ENCODE results near the gene UGGT2. TPM values are rescaled to one million over a fixed set of nuclear protein-coding genes. Genes with fewer than 3 reads are reported as not detected.
"Not testable (repeated sequence)": the region's sequence is repeated elsewhere in the genome, so short reads cannot be mapped to it uniquely, and the experiment has no call there.

UGGT2 gene
- total RNA-seq, 1 experiment from 2014 or later: 41.2 TPM

DNA sequence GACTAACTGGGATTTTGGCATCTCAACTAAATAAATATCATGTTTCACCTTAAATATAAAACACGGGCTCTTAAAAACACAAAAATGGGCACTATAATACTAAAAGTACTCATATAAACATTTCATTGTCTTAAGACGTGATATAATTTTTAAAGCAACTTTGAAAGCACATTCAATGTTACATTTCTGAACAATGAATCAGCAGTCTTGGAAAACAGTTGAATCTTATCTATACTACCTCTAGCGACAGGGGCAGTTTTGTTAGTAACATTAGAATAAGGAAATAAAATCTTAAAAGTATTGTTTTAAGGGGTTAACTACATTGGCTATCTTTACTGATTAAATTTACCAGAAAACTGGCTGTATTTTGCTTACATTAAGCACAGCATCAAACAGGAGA lies 156.9 kb downstream of the UGGT2 start:
- DNase-seq (ENCODE audit: low read depth): no peak

DNA sequence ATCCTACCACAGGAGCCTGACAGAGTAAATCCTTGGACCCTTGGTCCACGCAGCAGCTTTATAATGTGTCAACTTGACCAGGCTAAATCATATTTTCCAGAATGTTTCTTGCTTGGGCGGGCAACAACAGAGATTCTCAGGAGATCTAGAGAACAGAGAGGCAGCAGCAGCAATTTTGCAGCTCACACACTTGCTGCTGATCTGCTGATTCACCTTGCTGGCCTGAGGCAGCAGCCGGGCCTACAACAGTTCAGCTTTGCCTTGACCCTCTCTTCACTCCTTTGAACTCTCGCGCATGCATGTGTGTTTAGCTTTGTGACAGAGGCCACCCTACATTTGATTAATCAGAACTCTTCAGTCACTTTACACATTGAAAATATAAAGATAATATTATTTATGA lies 159.3 kb downstream of the UGGT2 start:
- DNase-seq (ENCODE audit: low read depth): no peak

DNA sequence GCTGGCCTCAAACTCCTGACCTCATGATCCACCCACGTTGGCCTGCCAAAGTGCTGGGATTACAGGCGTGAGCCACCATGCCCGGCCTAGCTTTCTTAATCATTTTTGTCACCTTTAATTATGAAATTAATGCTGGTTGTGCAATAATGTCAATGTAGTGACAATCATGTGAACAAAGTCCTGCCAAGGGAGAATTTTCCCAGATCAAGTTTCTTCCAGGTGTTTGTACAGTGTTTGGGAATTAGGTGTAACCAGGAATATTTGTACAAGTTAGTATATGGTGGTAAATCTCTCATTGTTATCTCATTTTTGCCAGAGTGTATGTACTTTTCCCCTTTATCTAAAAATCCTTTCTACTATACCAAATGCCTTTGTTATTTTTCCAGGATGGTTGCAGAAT lies 171.1 kb downstream of the UGGT2 start:
- no peak for DNase-seq (ENCODE audit: low read depth)

DNA sequence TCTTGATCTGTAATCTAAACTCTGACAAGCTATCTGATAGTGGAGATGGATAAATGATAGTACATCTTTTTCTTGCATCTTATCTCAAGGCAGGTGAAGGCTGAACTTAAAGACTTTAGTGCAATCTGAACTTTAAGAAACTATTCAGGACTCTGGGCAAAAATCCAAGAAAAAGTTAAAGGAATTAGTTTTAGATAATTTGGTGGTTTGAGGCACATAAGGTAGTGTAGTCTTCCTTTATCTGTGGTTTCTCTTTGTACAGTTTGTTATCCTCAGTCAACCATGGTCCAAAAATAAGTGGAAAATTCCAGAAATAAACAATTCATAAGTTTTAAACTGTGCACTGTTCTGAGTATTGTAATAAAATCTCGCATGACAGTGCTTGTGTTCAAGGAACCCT lies 172.9 kb downstream of the UGGT2 start:
- DNase-seq (ENCODE audit: low read depth): no peak

DNA sequence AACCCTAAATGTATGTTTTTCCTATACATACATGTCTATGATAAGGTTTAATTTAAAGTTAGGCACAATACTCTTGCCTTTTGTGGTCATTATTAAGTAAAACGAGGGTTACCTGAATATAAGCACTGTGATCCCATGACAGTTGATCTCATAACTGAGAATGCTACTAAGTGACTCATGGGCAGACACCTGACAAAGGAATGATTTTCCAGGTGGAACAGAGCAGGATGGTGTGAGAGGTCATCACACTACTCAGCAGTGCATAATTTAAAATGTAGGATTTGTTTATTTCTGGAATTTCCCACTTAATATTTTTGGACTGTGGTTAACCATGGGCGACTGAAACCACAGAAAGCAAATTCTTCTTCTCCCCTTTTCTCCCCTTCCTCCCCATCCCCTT lies 178.9 kb downstream of the UGGT2 start:
- no peak for DNase-seq (ENCODE audit: low read depth)

DNA sequence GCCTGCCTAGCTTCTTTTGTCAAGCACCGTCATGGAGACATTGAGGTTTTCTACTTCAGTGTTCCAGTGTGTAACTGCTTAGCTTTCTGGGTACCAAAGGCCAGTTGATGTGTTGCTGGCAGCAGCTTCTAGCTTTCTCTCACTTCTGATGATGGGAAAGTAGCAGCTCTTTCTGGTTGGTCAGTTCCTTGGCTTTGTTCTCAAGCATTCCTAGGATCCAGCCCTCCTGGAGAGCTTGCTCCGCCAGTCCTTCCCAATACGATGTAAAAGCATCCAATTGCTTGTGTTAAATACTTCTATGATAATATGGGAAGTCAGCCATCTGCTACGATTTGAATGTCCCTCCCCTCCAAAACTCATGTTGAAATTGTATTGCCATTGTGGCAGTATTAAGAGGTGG lies 182.8 kb downstream of the UGGT2 start:
- no peak for DNase-seq (ENCODE audit: low read depth)

DNA sequence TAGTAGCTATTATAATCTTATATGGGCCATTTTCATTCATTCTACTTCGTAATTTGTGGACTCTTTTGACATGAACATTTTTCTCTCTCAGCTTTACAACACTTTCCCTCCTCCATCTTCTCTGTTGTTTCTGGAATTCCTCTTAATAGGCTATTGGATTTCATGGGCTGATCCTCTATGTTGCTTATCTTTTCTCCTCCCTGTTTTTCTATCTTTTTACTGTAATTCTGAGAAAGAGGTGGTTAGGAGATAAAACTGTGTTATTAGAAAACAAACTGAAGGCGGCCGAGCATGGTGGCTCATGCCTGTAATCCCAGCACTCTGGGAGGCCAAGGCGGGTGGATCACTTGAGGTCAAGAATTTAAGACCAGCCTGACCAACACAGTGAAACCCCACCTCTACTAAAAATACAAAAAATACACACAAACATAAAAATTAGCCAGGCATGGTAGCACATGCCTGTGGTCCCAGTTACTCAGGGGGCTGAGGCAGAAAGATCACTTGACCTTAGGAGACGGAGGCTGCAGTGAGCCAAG lies 188.1 kb downstream of the UGGT2 start:
- DNase-seq (ENCODE audit: low read depth): no peak

DNA sequence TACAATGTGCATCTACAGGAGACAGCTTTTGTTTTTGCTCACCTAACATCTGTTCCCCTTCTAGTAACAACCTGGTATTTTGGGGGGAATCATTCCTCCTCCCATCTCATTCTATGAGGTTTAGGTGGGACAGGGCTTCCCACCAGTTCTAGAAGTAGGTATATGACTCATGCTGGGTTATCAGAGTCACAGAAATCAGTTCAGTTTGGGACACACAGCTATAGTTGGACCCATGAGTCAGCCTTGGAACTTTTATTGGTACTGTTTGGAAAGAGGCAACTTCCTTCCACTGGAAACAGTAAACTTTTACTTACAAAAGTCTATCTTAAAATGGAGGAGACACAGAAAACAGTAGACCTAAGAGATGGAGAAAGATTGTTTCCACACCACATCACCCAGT lies 190.8 kb downstream of the UGGT2 start:
- DNase-seq (ENCODE audit: low read depth): no peak

DNA sequence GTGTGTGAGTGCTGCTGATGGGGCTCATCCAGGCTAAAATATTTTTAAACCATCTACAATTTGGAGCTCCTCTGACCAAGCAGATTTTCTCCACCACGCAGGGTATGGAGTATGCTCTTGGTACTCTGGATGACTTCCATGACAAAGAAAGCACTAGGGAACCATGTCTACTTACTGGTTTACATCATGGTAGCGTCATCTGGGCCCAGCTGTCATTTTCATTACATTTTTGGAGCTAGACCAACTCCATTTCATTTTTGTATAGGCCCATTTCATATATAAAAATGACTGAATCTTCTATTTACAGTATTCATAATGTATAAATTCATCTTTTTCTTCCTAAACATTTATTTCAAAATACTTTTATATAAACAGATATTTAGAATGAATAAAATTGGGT lies 191.9 kb downstream of the UGGT2 start:
- no peak for DNase-seq (ENCODE audit: low read depth)

DNA sequence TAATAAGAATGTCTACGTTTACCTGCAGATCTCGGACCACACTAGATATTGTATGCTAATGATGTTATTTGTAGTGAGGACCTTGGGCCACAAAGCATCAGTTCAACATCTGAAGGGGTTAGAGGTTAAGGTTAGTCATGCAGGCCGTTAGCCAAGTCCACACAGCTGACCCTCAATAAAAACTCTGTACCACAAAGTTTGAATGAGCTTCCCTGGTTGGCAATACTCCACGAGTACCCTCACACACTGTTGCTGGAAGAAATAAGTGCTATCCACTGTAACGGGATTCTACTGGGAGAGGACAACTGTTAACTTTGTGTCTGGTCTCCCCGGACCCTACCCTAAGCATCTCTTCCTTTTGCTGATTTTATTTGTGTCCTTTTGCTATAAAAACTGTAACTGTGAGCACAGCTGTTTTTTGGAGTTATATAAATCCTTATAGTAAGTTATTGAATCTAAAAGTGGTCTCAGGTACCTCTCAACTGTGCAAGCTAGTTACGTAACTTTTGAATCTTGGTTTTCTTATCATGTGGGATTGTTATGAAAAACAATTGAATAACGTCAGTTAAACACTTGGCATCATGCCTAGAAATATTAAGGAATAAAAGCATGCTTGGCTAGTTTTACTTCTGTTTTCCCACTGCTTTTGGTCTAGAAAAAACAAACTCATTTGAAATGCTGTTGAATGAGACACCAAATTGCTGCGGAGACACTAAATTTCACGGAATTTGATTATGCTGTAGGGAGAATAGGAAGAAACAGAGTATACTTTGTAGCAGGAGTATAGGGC lies 194.7 kb downstream of the UGGT2 start:
- no peak for DNase-seq (ENCODE audit: low read depth)

DNA sequence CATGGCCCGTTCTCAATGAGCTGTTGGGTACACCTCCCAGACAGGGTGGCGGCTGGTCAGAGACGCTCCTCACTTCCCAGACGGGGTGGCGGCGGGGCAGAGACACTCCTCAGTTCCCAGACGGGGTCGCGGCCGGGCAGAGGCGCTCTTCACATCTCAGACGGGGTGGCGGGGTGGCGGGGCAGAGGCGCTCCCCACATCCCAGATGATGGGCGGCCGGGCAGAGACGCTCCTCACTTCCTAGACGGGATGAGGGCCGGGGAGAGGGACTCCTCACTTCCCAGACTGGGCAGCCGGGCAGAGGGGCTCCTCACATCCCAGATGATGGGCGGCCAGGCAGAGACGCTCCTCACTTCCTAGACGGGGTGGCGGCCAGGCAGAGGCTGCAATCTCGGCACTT lies 207.5 kb downstream of the UGGT2 start:
- not testable (repeated sequence) for DNase-seq (ENCODE audit: low read depth)

DNA sequence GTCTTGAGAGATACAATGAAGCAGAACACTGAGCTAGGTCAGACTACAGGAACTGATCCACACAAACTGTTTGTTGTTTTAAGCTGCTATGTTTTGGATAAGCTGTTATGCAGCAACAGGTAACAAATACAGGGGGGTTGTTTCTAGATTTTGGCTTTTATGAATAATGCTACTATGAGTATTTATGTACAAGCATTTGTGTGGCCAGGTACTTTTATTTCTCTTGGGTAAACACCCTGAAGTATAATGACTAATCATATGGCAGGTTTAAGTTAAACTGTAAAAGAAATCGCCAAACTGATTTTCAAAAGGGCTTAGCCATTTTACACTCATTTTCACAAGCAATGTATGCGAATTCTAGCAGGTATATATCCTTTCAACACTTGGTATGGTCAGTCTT lies 210.3 kb downstream of the UGGT2 start:
- DNase-seq (ENCODE audit: low read depth): no peak

DNA sequence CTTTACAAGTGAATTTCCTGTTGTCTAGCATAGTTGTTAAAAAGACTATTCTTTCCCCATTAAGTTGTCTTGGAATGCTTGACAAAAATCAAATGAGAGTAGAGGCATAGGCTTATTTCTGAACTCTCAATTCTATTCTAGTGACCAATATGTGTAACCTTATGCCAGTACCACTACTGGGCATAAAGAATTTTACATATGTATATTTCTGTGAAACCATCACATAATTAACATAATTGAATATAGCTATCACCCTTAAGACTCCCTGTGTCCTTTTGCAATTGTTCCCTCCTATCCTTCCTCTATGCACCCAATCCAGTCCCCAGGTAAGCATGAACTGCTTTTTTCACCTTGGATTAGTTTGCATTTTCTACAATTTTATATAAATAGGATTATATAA lies 211.3 kb downstream of the UGGT2 start:
- no peak for DNase-seq (ENCODE audit: low read depth)

DNA sequence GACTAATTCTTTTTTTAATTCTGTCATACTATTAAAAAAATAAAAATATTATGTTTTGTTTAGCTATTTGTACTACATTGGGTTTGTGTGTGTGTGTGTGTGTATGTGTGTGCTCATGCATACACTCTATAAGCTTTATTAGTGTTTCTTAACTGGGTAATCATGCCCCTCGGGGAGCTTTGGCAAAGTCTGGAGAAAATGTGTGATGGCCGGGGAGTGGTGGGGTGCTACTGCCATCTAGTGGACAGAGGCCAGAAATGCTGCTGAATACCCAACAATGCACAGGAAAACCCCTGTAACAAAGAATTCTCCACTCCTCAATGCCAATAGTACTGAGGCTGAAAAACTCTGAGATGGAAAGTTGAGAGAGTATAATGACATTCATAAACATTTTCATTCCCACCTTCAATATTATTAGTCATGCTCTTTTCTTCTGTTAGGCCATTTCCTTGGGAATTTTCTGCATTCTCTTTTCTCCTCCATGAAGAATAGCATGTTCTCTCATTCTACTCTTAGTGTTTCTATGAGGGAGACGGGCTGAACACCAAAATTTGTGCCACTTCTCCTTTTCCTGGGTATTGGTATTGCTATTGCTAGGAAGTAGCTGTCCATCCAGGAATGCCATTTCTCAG lies 219.0 kb downstream of the UGGT2 start:
- peak; percentile 57 for DNase-seq (ENCODE audit: low read depth)

DNA sequence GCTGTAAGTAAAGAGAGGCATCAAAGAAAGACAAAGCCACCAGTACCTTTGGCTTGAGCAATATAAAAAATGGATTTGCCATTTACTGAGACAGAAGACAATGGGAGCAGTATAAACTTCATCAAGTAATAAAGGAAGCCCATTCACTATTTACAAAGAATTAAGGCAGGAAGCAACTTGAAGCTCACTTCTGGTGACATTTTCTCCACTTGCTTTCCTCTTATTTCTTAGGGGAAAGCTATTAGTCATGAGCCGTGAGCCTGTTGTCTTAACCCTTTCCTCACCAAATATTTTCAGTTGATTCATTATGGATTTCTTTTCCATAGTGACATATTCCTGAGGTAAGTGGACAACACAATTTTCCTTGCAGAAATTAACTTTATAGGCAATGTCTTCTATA lies 219.5 kb downstream of the UGGT2 start:
- no peak for DNase-seq (ENCODE audit: low read depth)

DNA sequence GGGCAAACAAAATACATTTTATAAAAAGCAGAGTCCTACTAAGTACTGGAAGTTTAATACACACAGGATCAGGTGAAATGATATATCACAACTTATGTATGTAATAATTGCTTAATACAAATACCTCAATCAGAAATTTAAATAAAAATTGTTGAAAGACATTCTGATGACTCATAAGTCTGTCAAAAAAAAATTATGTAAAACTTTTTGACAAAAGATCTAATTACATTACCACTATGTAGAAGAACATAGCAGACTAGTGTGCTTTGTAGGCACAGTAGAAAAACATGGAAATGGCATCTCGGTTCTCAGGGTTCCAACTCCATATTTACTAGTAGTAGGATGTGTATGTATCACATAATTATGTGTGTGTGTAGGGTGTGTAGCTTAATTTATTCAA lies 220.1 kb downstream of the UGGT2 start:
- no peak for DNase-seq (ENCODE audit: low read depth)

DNA sequence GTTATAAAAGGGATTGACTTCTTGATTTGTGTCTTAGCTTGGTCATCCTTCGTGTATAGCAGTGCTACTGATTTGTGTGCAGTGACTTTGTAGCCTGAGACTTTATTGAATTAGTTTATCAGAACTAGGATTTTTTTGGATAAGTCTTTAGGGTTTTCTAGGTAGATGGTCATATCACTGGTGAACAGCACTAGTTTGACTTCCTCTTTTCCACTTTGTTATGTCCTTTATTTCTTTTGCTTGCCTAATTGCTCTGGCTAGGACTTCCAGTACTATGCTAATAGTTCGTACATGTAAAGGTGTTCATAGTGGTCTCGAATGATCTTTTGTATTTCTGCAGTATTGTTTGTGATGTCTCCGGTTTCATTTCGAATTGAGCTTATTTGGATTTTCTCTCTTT lies 230.9 kb downstream of the UGGT2 start:
- no peak for DNase-seq (ENCODE audit: low read depth)

DNA sequence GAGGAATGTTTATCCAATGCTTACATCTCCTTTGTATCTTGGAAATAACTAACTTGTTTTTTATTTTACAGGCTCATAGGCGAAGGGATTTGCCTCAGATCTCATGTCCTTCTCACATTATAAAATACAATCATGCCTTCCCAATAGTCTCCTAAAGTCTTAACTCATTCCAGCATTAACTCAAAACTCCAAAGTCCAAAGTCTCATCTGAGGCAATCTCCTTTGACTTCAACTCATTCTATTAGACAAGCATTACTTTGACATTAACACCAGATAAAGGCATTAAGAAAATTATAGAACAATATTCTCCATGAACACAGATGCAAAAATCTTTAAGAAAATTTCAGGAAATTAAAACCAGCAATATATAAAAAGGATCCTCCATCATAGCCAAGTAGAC lies 238.7 kb downstream of the UGGT2 start:
- no peak for DNase-seq (ENCODE audit: low read depth)

DNA sequence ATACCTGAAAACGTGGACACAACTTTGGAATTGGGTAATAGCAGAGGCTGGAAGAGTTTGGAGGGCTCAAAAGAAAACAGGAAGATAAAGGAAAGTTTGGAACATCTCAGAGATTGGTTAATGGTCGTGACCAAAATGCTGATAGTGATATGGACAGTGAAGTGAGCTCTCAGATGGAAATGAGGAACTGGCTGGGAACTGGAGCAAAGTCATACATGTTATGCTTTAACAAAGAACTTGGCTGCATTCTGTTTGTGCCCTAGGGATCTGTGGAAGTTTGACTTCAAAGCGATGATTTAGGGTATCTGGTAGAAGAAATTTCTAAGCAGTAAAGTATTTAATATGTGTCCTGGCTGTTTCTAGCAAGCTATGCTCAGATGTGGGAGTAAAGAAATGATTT lies 240.1 kb downstream of the UGGT2 start:
- DNase-seq (ENCODE audit: low read depth): no peak

DNA sequence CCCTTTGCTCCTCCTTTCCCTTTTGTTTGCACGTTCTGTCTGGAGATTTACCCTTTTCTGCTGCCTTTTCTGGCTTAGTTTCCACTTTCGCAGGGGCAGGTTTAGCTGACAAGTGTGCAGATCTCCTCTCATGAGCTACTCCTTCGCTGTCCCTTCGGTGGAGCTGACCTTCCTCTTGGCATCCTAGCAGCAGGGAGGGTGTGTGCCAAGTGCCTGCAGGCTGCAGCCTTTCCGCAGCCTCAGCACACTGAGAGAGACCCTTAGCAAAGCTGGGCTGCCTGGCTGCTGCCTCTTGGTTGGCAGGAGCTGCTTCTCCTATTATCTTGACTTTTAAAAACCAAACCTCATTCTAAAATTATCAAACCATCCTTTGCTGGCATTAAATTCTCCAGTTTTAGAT lies 243.8 kb downstream of the UGGT2 start:
- no peak for DNase-seq (ENCODE audit: low read depth)

DNA sequence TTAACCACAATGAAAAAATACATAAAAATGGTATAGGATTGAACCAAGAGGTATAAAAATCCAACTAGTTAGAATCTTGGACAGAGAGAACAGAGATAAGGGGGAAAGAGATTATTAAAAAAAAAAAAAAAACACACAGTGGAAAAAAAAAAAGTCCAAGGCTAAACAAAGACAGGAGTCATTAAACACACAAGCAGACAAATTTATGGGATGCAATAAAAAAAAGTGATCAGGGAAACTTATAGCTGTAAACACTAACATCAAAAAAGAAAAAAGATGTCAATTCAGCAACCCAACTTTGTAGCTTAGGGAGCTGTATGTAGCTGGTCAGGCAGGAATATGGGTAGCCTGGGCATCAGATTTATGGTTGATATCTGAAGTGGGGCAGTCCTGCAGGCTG lies 247.3 kb downstream of the UGGT2 start:
- no peak for DNase-seq (ENCODE audit: low read depth)

DNA sequence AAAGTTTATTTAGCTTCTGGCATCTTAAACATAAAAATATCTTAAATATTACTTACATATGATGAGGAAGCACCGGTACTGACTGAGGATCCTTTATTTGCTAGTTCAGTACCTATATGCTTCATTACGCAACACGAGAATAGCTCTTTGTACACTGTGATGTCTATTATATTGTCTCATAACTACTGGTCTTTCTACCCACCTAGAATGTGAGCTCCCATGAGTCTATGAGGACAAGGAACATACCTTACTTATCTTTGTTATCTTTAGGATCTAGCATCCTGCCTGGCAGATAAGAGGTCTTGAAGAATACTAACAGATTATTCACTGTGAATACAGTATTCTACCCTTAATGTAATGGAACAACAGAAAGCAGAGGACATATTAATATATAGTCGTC lies 251.4 kb downstream of the UGGT2 start:
- DNase-seq (ENCODE audit: low read depth): no peak

DNA sequence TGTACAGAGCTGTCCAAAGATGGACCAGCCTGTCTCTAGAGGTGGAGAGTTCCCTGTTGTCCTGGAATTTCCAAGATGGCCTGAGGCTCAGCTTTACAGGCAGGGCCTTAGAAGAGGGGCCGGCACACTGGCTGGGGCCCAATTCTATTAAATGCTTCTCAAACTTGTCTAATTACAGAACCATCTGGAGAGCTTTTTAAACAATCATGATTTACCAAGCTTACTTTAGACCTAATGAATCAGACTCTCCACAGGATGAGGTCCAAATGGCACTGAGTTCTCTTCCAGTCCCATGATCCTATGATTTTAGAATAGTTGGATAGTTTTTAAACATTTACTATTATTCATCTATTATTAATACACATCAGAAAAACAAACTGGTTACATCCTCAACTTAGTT lies 252.8 kb downstream of the UGGT2 start:
- DNase-seq (ENCODE audit: low read depth): no peak

DNA sequence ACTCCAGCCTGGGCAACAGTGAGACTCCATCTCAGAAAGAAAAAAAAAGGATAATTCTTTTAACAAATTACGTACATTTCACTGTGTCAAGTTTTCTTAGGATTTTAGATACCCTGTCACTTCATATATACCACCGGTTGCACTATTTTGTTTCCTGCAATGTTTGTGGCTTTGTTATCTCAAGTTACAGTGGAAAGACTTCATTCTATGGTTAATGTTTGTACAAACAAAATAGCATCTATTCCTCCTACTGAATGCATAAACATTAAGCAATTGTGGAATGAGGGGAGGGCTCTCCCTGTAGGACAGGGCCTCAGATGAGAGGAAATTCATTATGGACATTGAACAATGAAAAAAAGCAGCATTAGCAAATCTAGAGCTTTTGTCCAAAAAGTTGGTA lies 256.2 kb downstream of the UGGT2 start:
- no peak for DNase-seq (ENCODE audit: low read depth)

All from Daoy (cell line).